HG02678 (cell line): ENCODE data around the gene BAIAP2.
"Not testable (repeated sequence)": the region's sequence is repeated elsewhere in the genome, so short reads cannot be mapped to it uniquely, and the experiment has no call there.

Experiments used
- ATAC-seq: cut with Tn5 transposase; IDR thresholded peaks from one replicate; pipeline ENCODE4 v1.9.1; 2021; ENCODE audit warnings: mild to moderate bottlenecking, moderate library complexity; ENCODE audit not compliant: unreplicated experiment

Gene BAIAP2

GRCh38 chr17:81000334-81000630, 34.7 kb upstream of the BAIAP2 start:
- no peak for ATAC-seq

- ATAC-seq, result no peak
These were observed 34.2 kb upstream of the BAIAP2 start for GRCh38 chr17:81000631-81001357.

GRCh38 chr17:81002013-81002384, 33.0 kb upstream of the BAIAP2 start:
- ATAC-seq, result no peak

GRCh38 chr17:81002409-81003361, 32.3 kb upstream of the BAIAP2 start:
- ATAC-seq, result no peak

GRCh38 chr17:81003711-81004475, 31.1 kb upstream of the BAIAP2 start:
- ATAC-seq, result no peak

- ATAC-seq, result no peak
These were observed 28.1 kb upstream of the BAIAP2 start for GRCh38 chr17:81006891-81007290.

- ATAC-seq, result no peak
These were observed 26.8 kb upstream of the BAIAP2 start for GRCh38 chr17:81008140-81008539.

- no peak for ATAC-seq
These were observed 25.8 kb upstream of the BAIAP2 start for GRCh38 chr17:81009136-81009535.

GRCh38 chr17:81010935-81011334, 24.0 kb upstream of the BAIAP2 start:
- no peak for ATAC-seq

- ATAC-seq, result no peak
These were observed 23.0 kb upstream of the BAIAP2 start for GRCh38 chr17:81011951-81012350.

GRCh38 chr17:81012574-81013447, 22.1 kb upstream of the BAIAP2 start:
- ATAC-seq, result no peak

GRCh38 chr17:81013642-81014041, 21.3 kb upstream of the BAIAP2 start:
- ATAC-seq, result no peak

- ATAC-seq, result no peak
These were observed 19.8 kb upstream of the BAIAP2 start for GRCh38 chr17:81015136-81015535.

GRCh38 chr17:81016575-81016974, 18.4 kb upstream of the BAIAP2 start:
- ATAC-seq, result no peak

- not testable (repeated sequence) for ATAC-seq
These were observed 17.6 kb upstream of the BAIAP2 start for GRCh38 chr17:81017330-81017729.

- no peak for ATAC-seq
These were observed 16.7 kb upstream of the BAIAP2 start for GRCh38 chr17:81018044-81018802.

- no peak for ATAC-seq
These were observed 15.1 kb upstream of the BAIAP2 start for GRCh38 chr17:81019563-81020442.

- no peak for ATAC-seq
These were observed 14.5 kb upstream of the BAIAP2 start for GRCh38 chr17:81020443-81020766.
